Endometrium (tissue), 2 donors: ENCODE measurements around the gene CBX3.
"Not testable (repeated sequence)": the region's sequence is repeated elsewhere in the genome, so short reads cannot be mapped to it uniquely, and the experiment has no call there.

Experiments used
- FAIRE-seq: peaks from 2 replicates; lab custom pipeline; 2012; peaks lifted over from hg19 to GRCh38; lab: Jason Lieb, UNC
- donor health status: control.
- donor health status: control.

Gene CBX3

DNA sequence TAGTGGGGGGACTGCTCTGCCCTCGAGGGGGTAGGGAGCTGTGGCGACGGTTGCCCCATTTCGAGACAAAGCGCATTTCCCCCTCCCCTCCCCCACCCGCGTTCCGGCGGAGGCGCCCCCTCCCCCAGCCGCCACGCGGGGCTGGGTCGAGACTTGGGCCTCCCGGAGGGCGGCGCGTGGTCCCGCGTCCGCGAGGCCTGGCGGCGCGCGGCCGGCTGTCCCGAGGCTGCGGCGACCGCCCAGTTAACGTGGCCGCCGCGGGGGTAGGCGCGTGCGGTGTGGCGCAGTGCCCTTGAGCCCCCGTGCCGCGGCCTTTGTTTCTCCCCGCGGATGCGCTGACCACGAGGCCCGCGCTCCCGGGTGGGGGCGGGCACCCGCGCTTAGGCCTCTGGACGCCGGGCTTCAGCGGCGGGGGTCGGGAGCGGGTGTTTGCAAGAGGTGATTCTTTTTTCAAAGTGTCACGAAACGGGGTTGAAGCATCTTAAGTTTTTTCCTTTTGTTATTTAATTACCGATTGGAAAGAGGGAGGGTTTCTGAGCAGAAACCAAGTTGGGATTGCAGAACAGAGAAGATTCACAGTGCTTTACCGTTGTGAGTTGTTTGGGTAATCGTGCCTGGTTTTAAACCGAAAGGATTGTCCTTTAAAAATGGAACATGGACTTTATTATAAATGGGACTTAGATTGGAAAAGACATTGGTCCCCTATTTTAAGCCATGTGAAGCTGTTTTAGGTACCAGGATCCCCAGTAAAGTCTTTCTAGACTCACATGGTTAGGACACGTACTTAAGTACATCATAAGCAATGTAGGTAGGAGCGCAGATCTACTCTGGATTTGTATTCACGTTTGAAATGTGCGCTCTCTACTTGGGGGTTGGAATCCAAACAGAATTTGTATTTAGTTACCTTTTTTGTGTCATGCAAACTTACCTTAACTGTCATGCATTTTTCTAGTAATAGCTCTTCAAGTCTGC is 760 bp downstream of the CBX3 start:
- peak; percentile 8 for FAIRE-seq

- no peak for FAIRE-seq
Observed at GRCh38 chr7:26203016-26203415, 1.5 kb downstream of the CBX3 start.

DNA sequence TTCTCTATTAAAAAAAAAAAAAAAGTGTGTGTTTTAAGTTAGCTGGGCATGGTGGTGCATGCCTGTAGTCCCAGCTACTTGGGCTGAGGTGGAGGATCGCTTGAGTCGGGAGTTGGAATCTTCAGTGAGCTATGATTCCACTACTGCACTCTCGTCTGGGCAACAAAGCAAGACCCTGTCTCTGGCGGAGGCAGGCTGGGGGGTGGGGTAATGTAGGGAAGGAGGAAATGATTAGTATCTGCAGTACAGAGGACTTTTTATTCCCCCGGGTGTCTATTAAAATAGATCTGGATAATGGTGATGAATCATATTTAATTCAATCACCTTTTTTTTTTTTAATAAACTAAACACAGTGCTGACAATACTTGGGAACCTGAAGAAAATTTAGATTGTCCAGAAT is 6.5 kb downstream of the CBX3 start:
- FAIRE-seq, result no peak

DNA sequence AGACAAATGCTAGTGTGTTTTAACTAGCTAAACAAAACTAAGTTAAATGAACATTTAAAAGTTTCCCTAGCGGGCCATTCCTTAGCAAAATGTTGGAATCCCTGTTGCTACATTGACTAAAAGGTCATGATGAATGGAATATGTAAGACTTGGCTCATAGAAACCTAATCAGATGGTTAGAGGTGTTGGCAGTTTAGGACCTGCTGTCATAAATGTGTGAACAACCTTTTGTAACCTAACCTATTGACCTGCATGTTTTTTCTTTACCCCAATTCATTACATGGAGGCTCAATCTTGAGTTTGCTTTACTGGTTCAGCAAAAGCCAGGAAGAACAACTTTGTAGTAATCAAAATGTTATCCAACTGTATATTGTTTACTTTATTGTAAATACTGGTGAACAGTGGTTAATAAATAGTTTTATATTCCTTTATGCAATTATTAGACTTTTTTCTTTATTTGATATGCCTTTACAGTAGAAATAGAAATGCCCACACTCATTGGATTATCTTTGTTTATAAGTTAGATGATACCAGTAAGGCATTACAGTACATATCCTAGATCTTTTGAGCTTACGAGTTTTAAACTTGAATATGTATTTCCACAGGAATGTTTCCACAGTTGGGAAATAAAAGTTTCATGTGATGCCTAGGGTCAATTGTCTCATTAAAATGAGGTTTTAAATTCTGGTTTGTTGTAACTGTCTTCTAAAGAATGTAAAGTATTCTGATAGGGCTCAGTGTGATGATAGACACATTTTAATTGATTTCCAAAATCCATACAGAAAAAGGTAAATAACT is 11.6 kb downstream of the CBX3 start:
- FAIRE-seq, result peak; percentile 12

- no peak for FAIRE-seq
Observed at GRCh38 chr7:26213807-26214515, 12.4 kb downstream of the CBX3 start.

- FAIRE-seq, result no peak
Observed at GRCh38 chr7:26216049-26216448, 14.5 kb downstream of the CBX3 start.

DNA sequence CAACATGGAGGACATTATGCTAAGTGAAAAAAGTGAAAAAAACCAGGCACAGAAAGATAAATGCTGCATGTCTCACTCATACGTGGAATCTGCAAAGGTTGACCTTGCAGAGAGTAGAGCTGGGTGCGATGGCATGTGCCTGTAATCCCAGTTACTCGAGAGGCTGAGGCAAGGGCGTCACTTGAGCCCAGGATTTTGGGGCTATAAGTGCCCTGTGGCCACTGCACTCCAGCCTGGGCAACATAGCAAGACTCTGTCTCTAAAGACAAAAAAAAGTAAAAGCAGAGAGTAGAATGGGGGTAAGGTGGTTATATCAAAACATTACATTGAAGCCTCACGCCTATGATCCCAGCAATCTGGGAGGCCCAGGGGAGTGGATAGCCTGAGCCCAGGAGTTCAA is 22.8 kb downstream of the CBX3 start:
- no peak for FAIRE-seq

DNA sequence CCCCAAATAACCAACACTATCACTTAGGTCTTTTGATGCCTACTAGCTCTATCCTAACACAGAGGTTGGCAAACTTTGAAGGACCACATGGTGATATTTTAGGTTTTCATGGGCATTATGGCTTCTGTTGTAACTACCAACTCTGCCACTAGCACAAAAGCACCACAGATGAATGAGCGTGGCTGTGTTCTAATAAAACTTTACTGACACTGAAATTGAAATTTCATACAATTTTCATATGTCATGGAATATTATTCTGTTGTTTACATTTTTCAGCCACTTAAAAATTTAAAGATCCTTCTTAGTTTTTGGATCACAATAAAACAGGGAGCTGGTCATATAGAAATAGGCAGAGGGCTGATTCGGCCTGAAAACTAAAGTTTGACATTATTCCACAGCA is 26.4 kb downstream of the CBX3 start:
- FAIRE-seq, result no peak

DNA sequence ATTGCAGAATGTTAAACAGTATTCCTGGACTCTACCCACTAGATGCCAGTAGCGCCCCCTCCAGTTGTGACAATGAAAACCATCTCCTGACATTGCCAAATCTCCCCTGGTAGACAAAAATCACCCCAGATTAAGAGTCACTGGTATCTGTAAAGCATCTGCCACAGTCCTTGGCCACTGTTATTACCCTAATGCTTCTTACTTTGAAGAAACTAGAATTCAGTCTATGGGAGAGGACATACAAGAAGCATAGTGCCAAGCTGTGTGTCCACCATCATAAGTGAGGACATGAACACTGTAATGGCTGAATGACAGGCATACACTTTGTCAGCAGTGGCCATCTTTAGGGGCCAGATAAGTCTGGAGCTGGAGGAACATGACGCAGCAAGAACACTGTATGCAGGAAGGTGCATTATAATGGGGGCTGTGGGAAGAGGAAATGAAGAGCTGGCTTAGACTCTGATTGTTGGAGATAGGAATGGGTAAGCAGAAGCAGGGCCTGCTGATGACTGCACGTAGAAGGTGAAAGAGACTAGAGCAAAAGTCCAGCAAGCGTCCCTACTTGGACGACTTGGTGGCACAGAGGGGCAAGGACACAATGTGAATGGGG is 32.5 kb downstream of the CBX3 start:
- FAIRE-seq, result no peak

- no peak for FAIRE-seq
Observed at GRCh38 chr7:26237035-26237807, 35.7 kb downstream of the CBX3 start.

- FAIRE-seq, result no peak
Observed at GRCh38 chr7:26238032-26238431, 36.5 kb downstream of the CBX3 start.

DNA sequence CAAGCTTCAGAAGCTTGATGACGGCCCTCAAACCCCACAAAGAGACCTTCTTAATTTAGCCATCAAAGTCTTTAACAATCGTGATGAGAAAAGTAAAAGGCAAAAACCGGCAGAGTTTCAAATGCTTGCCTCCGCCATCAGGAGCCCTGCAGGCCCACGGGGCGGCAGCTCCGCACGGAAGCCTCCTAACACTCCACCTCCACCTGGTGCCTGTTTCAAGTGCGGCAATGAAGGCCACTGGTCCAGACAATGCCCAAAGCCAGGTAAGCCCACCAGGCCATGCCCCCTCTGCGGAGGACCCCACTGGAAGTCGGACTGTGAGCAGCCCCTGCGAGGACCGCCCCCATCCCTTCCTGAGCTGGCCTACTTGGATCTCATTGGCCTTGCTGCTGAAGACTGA is 43.6 kb downstream of the CBX3 start:
- FAIRE-seq, result no peak

DNA sequence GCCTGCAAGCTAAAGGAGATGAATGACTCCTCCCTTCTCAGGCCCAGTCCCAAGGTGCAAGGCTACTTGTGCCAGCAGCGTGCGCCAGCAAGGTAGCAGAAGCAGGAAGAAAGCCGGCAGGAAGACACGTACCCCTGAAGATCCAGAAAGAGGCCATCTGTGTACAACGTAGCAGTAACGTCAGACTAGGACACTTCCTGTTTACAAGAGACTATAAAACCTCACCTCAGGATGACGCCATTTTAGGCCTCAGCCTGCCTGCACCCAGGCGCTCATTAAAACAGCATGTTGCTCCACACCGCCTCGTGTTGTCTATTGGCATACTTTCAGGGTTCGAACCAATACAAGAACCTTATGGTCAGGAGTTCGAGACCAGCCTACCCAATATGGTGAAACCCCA is 48.7 kb downstream of the CBX3 start:
- no peak for FAIRE-seq

GRCh38 chr7:26261866-26262265 is 60.3 kb downstream of the CBX3 start:
- FAIRE-seq, result not testable (repeated sequence)
